Activated gamma-delta T cell (primary cell): Measurements from ENCODE around the gene POU6F2.
"Not testable (repeated sequence)": the region's sequence is repeated elsewhere in the genome, so short reads cannot be mapped to it uniquely, and the experiment has no call there.

ENCODE experiments used
- DNase-seq: peaks from one replicate; lab custom pipeline; 2025; lab: John Stamatoyannopoulos, UW

Gene POU6F2

DNA sequence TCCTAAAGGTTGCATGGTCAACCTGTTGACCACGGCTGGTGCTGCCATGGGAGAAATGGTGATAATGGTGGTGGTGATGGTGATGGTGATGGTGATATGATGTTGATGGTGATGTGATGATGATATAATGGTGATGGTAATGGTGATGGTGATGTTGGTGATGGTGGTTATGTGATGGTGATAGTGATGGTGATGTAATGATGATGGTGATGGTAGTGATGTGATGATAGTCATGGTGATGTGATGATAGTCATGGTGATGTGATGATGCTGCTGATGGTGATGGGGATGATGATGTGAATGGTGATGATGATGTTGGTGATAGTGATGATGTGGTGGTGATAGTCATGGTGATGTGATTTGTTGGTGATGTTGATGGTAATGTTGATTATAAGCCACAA lies 23.9 kb downstream of the POU6F2 start:
- DNase-seq: no peak

DNA sequence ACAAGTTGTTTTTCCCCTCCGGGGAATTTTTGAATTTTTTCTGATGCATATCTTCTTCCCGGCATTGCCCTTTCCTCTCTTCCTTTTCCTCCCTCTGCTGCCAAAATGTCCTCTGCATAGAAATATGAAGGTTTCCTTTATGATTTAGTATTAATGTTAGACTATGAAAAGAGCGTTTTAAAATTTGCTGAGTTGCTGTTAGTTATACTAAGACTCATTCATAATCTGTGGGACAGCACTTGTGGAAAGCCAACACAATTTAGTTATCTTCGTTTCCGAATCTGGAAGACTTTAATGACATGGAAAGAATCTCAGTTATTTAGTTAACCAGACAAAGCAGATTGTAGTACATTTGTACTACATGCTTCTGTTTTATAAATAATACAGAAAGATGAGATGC lies 25.0 kb downstream of the POU6F2 start:
- DNase-seq: no peak

DNA sequence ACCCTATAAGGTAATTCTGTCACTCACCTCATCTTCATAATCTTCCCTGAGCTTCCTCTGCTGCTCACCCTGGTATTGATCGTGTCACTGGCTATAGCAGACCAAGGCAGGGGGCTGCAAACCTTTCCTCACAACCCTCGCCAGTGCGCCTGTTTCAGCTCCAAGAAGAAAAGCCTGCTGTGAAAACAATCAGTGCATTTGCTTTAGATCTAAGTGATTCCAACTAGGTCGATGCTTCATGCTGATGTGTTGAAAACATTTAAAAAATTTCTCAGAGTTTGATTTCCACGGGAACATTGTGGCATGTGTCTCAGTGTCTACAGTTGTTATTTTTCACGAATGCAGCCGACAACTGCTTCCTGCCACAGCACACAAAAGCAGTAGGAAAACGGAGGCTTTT lies 27.3 kb downstream of the POU6F2 start:
- no peak for DNase-seq

DNA sequence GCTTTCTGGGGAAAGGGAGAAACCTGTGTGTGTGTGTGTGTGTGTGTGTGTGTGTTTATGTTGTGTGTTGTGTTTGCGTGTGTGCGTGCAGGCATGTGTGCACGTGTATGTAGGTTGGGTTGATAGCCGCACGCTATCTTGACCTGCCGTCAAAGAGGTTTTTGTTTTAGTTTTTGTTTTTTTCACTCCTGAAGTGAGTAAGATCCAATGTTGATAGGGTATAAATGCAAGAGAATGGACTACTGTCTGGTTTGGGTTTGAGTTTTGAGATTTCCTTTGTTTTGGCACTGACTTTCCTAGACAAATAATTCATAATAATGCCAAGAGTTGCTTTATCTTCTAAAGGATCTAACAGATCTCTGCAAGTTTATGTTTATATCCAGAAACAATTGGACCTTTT lies 27.8 kb downstream of the POU6F2 start:
- DNase-seq: no peak

DNA sequence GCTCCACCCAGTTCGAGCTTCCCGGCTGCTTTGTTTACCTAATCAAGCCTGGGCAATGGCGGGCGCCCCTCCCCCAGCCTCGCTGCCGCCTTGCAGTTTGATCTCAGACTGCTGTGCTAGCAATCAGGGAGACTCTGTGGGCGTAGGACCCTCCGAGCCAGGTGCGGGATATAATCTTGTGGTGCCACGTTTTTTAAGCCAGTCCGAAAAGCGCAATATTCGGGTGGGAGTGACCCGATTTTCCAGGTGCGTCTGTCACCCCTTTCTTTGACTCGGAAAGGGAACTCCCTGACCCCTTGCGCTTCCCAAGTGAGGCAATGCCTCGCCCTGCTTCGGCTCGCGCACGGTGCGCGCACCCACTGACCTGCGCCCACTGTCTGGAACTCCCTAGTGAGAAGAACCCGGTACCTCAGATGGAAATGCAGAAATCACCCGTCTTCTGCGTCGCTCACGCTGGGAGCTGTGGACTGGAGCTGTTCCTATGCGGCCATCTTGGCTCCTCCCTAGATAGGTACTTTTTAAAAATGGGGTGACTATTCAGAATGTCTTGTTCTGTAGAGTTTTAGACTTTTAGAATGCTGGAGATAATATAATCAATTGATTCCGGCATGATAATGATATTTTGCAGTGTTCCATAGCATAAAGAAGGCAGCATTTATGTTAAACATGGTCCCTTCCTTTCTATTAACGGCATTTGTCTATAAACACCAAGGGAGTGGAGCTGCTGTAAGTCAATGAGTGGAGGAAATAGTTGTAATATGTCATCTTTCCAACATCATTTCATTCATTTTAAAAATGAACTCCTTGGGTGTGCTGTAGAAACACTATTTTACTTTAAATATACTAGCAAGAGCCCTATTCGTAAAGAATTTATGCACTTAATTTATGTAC lies 35.6 kb downstream of the POU6F2 start:
- not testable (repeated sequence) for DNase-seq

DNA sequence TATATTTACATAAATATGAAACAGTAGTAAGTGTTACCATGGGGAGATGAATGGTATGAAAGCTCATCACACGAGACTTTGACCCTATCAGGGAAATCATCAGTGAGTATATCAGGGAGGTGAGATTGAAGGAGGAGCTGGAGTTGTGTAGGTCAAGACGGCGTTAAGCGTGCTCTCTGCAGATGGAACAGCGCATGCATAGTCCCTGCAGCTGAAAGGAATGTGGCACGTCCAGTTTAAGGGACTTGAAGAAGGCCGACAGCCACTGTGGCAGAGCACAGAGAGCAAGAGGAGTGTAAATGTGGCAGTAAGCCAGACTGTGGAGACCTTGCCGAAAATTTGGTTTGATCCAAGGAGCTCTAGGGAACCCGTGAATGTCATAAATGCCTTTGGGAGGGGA lies 38.9 kb downstream of the POU6F2 start:
- no peak for DNase-seq

DNA sequence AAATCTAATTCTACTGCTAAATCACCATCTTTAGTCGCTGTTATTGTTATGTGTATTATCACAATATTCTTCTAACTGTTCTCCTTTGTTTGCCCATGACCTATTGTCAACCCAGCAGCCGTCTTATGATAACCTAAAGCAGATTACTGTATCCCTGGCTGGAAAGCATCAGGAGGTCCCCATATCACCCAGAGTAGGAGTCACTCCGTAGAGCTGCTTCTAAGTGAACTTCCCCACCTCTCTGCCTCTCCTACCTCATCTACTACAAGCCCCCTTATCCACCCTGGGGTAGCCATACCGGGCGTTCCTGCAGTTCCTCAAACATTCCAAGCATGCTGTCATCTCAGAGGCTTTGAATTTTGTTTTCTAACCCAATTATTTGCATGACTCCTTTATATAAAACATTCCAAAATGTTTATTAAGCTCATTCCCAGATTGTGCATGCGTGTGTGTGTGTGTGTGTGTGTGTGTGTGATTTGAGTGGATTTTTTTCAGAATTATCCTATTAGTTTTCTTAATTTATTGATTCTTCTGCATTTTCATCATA lies 39.7 kb downstream of the POU6F2 start:
- DNase-seq: no peak

DNA sequence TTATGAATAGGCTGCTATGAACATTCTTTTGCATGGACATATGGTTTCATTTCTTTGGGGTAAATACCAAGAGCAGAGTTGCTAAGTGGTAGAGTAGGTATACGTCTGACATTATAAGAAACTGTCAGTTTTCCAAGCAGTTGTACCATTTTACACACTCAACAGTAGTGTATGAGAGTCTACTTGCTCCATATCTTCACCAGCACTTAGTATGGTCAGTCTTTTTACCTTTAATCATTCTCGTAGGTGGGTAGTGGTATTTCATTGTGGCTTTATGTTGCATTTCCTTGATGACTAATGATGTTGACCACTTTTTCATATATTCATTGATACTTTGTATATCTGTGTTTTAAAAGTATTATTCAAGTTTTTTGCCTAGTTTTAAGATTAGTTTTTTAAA lies 45.1 kb downstream of the POU6F2 start:
- no peak for DNase-seq

DNA sequence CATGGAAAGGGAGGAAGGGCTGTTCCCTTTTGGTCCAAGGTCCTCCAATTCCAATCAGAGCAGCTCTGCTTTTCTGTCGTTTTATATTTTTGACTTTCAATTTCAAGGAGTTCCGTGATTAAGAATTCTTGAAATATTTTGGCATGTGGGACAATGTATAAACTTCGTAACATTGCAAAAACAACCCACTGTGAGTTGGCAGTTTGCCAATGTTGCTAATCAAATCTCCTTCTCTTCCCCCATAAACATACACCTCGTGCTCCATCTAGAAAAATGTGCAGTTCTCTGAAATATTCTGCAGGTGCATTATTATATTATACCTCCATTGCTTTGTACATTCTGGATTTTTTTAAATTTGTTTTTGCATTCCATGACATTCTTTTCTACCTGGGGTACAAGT lies 49.8 kb downstream of the POU6F2 start:
- no peak for DNase-seq

DNA sequence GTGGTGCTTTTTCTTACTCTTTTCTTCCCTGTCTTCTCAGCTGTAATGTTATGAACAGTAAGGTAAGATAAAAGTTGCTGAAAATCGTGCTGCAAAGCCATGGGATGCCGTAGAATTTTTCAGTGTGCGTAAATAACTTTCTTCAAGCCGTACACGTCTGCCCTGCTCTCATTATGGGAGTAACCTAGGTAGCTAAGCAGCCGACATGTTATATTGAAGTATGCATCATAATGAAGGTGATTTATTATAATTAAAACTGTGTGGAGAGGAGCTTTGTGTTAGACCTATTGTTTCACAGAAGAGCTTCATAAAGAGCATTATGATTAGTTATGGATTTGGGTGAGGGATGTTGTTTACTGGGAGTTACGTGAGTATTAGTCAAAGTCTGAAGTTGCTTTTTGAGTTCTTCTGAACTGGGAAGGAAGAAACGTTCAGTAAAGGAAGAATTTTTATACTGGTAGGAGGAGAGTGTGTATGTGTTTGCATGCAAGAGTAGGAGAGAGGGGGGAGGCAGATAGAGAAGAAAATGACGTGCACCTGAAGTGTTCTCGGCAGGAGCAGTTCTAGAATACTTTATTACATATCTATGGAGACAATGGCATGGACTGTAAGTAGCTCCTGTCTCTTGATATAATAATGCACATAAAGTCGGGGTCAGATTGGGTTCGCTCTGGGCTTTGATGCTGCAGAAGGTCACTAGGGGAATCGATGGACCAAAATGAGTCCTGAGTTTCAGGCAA lies 56.3 kb downstream of the POU6F2 start:
- no peak for DNase-seq

DNA sequence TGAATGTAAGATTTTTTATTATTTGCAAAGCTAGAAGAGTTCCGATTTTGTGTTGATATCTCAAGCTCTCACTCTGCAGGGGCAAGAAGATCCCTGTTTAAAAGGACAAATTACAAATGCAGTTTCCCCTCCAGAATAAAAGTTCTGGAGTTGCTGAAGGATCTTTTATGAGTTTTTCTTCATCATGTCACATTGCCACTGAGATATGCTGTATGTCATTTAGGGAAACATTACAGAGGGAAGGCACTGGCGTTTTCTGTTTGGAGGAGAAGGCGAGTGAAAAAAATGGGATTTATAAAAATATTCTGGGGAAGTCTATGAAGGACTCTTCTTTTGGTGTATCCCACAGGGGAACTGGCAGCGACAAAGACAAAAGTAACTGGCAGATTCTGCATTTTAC lies 57.4 kb downstream of the POU6F2 start:
- DNase-seq: no peak

DNA sequence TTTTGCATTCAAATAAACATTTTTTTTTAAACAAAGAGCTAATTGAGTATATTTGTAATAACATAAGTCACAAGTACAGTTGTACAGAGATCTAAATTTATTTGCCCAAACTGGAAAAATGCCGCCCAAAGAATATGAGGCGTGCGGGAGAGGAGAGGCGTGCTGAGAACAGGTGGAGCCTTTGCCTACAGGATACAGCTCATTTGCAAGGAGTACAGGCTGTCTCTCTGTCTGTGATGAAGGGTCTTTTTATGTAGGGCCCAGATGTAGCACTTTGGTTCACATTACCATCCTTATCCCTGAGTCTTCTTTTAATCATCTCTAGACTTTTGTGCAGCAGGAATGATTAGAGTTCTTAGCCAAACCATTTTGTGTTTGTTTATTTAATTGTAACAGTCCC lies 58.2 kb downstream of the POU6F2 start:
- DNase-seq: no peak

DNA sequence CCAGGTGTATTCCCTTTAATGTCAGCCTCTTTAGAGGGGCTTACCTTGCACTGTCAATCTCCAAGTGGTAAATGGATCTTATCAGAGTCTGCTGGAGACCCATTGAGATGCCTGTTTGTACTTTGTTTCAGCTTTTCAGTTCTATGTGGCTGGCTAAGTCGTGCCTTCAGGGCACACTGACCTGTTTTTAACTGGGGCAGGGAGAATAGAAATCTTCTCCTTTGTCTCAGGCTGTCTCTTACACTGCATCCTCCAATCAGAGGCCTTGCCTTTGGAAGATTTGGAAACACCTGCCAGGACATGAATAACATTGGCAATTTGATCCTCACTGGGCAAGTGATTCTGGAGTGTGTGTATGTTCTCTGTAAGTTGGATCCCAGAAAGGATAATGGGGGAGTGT lies 65.0 kb downstream of the POU6F2 start:
- DNase-seq: no peak

DNA sequence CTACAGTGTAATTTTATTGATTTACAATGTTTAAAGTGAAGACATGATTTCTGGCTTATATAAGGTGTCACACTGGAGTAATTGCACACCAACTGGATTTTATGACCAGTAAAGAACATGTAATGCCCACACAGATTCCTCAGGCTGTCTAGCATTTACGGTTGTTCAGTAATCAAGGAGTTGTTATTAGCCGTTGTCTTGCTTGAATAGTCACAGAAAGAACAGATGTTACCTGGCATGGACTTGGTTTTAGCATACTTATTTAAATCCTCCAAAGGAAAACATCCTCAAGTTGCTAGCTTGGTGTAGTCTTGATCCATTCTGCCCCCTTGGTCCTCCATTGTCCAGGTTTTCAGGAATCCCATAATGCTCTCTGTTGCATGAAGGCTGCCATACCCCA lies 65.8 kb downstream of the POU6F2 start:
- no peak for DNase-seq

DNA sequence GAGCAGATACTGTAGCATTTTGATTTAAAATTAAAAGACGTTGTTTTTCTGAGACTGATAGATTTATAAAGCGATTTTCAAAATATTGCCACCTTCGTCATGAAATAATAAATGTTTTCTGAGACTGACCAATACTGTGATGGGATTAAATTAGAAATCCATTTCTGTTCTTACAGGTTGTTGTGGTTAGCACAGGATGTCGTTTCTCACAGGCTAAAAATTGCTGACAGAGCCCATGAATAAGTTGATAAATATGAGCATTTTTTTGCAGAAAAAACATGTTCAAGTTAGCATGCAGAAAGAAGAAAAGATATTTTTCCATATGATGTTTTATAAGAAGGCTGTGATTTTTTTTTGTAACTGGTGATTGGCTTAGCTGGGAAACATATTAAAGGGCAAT lies 66.8 kb downstream of the POU6F2 start:
- DNase-seq: no peak

DNA sequence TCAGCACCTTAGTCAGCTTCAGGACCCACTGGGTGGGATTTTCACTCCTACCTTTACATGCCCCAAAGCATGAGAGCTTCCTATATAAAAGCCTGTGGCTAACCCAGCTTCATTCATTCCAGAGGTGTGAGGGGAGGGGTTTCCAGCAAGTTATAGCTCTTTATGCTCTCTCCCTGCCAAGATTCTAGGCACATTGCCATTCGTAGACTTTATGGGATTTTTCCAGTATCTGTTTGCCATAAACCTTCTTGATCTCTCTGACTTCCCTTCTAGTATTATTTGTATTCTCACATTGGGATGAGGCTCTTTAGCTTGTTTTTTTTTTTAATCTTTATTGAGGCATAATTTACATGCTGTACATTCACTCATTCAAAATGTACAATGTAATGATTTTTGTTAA lies 67.5 kb downstream of the POU6F2 start:
- DNase-seq: no peak

DNA sequence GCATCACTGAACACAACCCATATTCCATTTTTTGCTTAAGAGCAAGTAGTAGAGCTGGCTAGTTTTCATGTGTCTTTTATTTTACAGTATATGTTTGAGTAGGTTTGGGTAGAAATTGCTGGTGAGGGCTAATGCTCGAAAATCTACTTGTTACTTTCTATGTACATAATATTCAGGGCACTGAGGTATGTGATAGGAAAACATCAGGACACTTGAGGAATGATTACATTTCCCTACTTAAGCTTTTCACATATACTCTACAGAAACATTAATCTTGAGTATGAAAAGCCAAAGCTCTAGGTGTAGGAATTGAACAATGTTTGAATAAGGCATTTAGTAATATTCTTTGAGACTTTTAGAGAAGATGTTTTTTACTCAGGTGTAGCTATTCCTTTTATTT lies 73.6 kb downstream of the POU6F2 start:
- DNase-seq: no peak

DNA sequence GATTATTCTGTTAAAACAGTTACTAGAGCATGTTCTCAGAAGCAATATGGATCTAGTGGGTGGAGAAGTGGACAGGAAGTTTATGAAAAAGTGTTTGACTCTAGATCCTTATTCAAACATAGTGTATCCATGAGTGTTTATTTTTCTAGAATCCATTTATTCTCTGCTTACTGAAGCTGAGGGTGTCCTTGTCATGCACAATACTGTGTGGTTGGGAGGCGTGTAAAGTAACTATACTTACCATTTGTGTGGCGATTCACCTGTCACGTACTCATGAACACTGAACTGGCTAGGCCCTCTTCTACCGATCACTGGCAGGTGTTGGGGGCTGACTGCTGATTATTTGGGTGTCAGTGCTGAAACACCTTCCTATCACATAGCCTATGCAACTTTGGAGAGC lies 74.0 kb downstream of the POU6F2 start:
- no peak for DNase-seq

DNA sequence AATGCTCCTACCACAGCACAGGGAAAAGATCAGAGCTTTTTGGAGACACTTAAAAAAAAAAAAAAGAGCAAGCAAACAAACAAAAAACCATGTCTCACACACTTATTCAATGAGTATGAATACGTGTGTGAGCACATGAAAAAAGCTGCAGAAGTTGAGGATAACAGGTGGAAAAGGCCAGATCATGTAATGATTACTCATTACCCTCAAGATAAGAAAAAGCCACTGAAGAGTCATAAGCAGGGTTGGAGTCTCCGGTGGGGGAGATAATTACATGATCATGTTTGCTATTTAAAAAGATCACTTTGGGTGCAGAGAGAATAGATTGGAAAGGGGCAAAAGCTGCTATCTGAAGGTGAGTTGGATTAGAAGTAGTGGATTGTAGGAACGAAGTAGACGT lies 77.0 kb downstream of the POU6F2 start:
- DNase-seq: no peak

DNA sequence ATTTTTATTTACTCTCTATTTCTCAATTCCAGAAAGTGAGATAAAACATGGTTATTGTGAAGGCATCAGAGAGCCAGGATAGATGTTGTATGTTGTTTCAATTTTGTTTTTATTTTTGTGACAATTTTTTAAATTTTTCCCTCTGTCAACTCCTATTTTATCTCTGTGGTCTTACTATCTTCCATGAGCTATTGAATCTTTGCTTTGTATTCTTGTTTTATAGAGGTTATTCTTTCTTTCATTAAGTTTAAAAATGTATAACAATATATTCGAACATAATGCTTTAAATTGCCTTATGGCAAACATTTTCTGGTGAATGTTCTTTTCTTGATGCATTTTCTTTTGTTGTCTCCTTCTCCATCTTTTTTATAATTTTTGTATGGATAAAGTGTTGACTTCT lies 78.4 kb downstream of the POU6F2 start:
- no peak for DNase-seq

DNA sequence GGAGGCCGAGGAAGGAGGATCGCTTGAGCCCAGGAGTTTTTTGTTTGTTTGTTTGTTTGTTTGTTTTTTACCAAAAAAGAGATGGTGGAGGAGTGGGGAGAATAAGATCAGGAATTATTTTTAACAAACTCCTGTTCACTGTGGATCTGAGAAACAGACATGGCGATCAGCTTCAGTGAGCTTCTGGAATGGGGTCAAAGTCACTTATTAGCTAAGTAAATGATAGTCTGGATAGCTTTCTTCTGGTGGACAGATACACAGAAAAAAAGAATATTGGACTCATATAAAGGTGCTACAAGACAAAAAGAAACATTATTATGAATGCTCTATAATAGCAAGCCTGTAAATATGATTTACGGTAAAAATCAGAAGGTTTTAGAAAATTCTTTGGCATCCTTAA lies 85.1 kb downstream of the POU6F2 start:
- DNase-seq: no peak

DNA sequence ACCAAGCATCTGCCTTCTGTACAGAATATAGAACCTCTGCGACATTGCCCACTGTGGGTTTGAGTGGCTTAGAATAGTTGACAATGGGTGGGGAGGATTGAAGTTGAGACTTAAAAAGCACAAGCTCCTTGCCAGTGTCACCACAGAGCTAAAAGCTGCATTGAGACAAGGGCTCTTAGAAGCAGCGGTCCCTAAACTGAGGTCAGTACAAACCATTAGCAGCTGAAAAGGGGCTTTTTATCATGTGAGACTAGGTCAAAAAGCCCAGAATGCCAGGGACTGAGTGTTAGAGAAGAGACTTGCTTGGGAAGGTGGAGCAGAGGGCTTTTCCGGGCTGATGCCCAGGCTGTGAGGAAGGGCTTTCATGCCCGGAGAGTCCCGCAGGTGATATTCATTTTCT lies 91.3 kb downstream of the POU6F2 start:
- DNase-seq: no peak
